T-cell (primary cell): Measurements from ENCODE around the gene C20orf173. TPM values are rescaled to one million over a fixed set of nuclear protein-coding genes. Genes with fewer than 3 reads are reported as not detected.

ENCODE experiments used
- ATAC-seq, 4 experiments: fragments of 200-7000 bp in 3 of 4; fragments of 150-1000 bp in 1 of 4; cut with Tn5 transposase; replicated peaks in 1 of 4; 1 replicate in 3 of 4; 2 replicates in 1 of 4; pipeline ENCODE4 v1.10.0; 2021; ENCODE audit warnings: moderate library complexity in 3 of 4, mild to moderate bottlenecking in 2 of 4, moderate number of reproducible peaks in 1 of 4
- CTCF ChIA-PET, 2 donors: fragments of 300-600 bp; sonication (Branson Sonifier 250); formaldehyde crosslinking; loops; one replicate each; lab custom pipeline; 2022; ENCODE audit warnings: antibody characterized with exemption in 2 of 2; lab: Charles Lee
- POLR2A ChIA-PET, 2 donors: fragments of 300-600 bp; sonication (Branson Sonifier 250); formaldehyde crosslinking; loops; one replicate each; lab custom pipeline; 2022; ENCODE audit warnings: antibody characterized with exemption in 2 of 2; lab: Charles Lee
- DNase-seq, 35 experiments: peaks; one replicate each; pipeline versions ENCODE4 v3.0.0 to v3.0.0-alpha.2; 2013 to 2023
- H3K27ac ChIP-seq: one replicate; pipeline ENCODE4 v1.5.1; 2013; ENCODE audit warnings: low read length
- H3K27me3 ChIP-seq, 2 experiments: replicated peaks in 1 of 2; 1 replicate in 1 of 2; 2 replicates in 1 of 2; pipeline versions ENCODE4 v1.6.1 to v1.7.0; 2013; ENCODE audit warnings: low read length in 1 of 2, mixed read lengths in 1 of 2; ENCODE audit not compliant: control insufficient read depth in 2 of 2, insufficient read depth in 2 of 2; ENCODE audit errors: extremely low read depth in 1 of 2
- H3K36me3 ChIP-seq, 2 donors: 1 replicate in 1 of 2; 2 replicates in 1 of 2; pipeline versions ENCODE4 v1.6.1 to v1.7.0; 2013; ENCODE audit warnings: low read length in 1 of 2; ENCODE audit not compliant: control insufficient read depth in 2 of 2, insufficient read depth in 1 of 2; ENCODE audit errors: extremely low read depth in 1 of 2
- H3K4me1 ChIP-seq, 2 experiments: 1 replicate in 1 of 2; 2 replicates in 1 of 2; pipeline versions ENCODE4 v1.6.1 to v1.7.0; 2013; ENCODE audit warnings: low read length in 2 of 2, mixed read lengths in 1 of 2; ENCODE audit not compliant: insufficient read depth in 2 of 2, control insufficient read depth in 1 of 2; ENCODE audit errors: extremely low read depth in 1 of 2
- H3K4me3 ChIP-seq, 2 donors: 1 replicate in 1 of 2; 2 replicates in 1 of 2; pipeline versions ENCODE4 v1.5.1 to v1.7.0; 2013; ENCODE audit warnings: mild to moderate bottlenecking in 2 of 2, low read length in 1 of 2, moderate library complexity in 1 of 2; ENCODE audit not compliant: control insufficient read depth in 1 of 2; ENCODE audit errors: extremely low read depth in 1 of 2
- H3K9me3 ChIP-seq: 2 replicates; pipeline ENCODE4 v1.7.0; 2013
- H3K27ac Mint-ChIP-seq, 2 donors: one replicate each; pipeline ENCODE4 v1.8.0; 2020 to 2021; ENCODE audit warnings: mild to moderate bottlenecking in 2 of 2, mixed read lengths in 2 of 2
- H3K27me3 Mint-ChIP-seq, 2 donors: one replicate each; pipeline ENCODE4 v1.8.0; 2021 to 2022; ENCODE audit warnings: mixed read lengths in 2 of 2
- H3K36me3 Mint-ChIP-seq: one replicate; pipeline ENCODE4 v1.8.0; 2021; ENCODE audit warnings: mixed read lengths
- H3K4me1 Mint-ChIP-seq, 3 donors: one replicate each; pipeline ENCODE4 v1.8.0; 2020 to 2022; ENCODE audit warnings: mixed read lengths in 3 of 3, mild to moderate bottlenecking in 1 of 3
- H3K4me3 Mint-ChIP-seq, 3 donors: one replicate each; pipeline ENCODE4 v1.8.0; 2020 to 2022; ENCODE audit warnings: mild to moderate bottlenecking in 3 of 3, mixed read lengths in 3 of 3, moderate library complexity in 3 of 3
- H3K9me3 Mint-ChIP-seq, 3 donors: one replicate each; pipeline ENCODE4 v1.8.0; 2020 to 2022; ENCODE audit warnings: mixed read lengths in 3 of 3
- WGBS: methylation state at CpG from one replicate; pipeline ENCODE4 v1.1.5; 2013; ENCODE audit warnings: missing lambda C conversion rate; ENCODE audit not compliant: insufficient coverage; 5-methylcytosine and 5-hydroxymethylcytosine counted together
- total RNA-seq, 35 experiments: library from RNA in 6 of 35; stranded (reverse) in 6 of 35; fragments of 120-200 nt in 1 of 35; gene quantifications; one replicate each; pipeline versions ENCODE4 v1.2.1 to v1.2.4 and lab custom pipeline; 2013 to 2026

The C20orf173 gene
- total RNA-seq, 5 donors from 2014 or later (not counting 1 experiment from before 2014, with no cell fraction given): not detected

DNA sequence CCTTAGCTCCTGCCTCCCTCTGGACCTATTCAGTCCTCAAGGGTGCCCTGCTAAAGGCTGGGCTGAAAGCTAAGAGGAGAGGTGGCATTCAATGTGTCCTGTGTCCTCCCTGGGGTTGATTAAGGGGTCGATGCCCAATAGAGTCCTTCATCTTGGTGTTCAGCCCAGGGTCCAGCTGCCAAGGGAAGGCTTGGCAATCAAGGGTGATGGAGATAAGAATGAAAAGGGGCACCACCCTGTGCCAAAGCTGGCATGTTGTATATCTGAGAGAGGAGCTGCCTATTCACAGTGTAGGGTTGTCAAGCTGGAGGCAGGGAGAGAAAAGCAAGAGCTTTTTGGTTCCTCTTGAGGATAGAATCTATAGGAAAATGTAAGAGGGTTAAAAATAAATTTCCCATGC lies 12.3 kb downstream of the C20orf173 start:
- H3K4me1 ChIP-seq: no peaks in the 10 kb centered on the region
- Mint-ChIP-seq H3K27me3 (no peaks in the 10 kb centered on the region), H3K27ac (no peak overlapping the region), H3K4me1 (no peaks in the 10 kb centered on the region), H3K36me3 (peaks cover 13% of the 10 kb centered on the region), H3K9me3 (no peaks in the 10 kb centered on the region), H3K4me3 (no peak overlapping the region)
- no peak overlapping the region for H3K4me3 ChIP-seq
- no peak overlapping the region for H3K27ac ChIP-seq
- 90% methylated on average over 1 of the region's 1 CpG for WGBS
- CTCF ChIA-PET: no interaction called here
- no peak for ATAC-seq
- peaks cover 10 to 28% of the 10 kb centered on the region in 2 donors for H3K36me3 ChIP-seq
- no peaks in the 10 kb centered on the region for H3K27me3 ChIP-seq
- POLR2A ChIA-PET: interaction anchor here in 1 of 2 donors (0.6 kb wide), 1 partner anchor 348 kb away, joined by 3 read pairs; no protein-coding TSS in a partner anchor
- H3K9me3 ChIP-seq: no peaks in the 10 kb centered on the region
- DNase-seq: no peak

DNA sequence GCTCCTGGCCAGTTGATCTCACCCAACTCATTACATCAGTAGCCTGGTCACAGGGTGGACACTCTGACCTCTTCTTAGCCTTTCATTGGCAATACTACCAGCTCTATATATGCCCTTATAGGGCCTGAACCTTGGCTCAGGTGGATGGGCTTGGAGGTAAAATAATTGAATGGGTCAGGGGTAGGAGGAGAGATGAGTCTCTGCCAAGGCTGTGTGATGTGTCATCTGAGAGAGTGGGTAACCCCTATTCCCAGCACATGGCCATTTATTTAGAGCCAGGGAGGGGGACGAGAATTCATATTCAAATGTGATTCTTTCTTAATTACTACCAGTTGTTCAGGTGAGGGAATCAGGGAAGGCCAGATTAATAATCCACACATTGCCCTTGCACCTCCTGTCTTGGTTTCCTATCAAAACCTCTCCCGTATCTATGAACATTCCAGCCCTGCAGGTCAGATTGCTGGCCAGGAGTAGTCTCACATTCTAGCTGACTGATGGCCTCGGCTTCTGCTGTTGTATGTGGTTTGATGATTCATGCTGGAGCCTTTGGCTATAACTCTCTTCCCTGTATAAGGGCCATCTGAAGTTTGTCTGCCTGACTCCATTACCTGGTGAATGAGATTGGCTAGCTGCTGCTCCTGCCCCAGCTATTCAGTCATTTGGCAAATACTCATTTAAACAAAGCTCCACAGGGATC lies 13.4 kb downstream of the C20orf173 start:
- Mint-ChIP-seq H3K27ac (no peak overlapping the region), H3K36me3 (peaks cover 22% of the 10 kb centered on the region), H3K4me3 (no peak overlapping the region), H3K4me1 (no peaks in the 10 kb centered on the region), H3K27me3 (no peaks in the 10 kb centered on the region), H3K9me3 (no peaks in the 10 kb centered on the region)
- 60% methylated on average over 1 of the region's 3 CpGs for WGBS
- ATAC-seq (no peak), DNase-seq (no peak)
- no peaks in the 10 kb centered on the region for H3K4me1 ChIP-seq
- H3K36me3 ChIP-seq: peaks cover 10 to 39% of the 10 kb centered on the region in 2 donors
- no peak overlapping the region for H3K27ac ChIP-seq
- H3K27me3 ChIP-seq: no peaks in the 10 kb centered on the region
- ChIA-PET POLR2A (interaction anchor here in 1 of 2 donors (0.6 kb wide), 1 partner anchor 13 kb away, joined by 3 read pairs; the partner anchor contains the start of gene C20orf173), CTCF (interaction anchor here in 1 of 2 donors (0.6 kb wide), 2 partner anchors 11 to 18 kb away, joined by 4 to 6 read pairs; no protein-coding TSS in a partner anchor)
- H3K4me3 ChIP-seq: no peak overlapping the region
- H3K9me3 ChIP-seq: no peaks in the 10 kb centered on the region

- CTCF ChIA-PET: interaction anchor here in 1 of 2 donors (0.6 kb wide), 1 partner anchor 11 kb away, joined by 6 read pairs; no protein-coding TSS in a partner anchor
- no peak overlapping the region for H3K27ac Mint-ChIP-seq
- H3K36me3 ChIP-seq: peaks cover 10 to 46% of the 10 kb centered on the region in 2 donors
These were observed 14.1 kb downstream of the C20orf173 start for GRCh38 chr20:35515341-35515740.

DNA sequence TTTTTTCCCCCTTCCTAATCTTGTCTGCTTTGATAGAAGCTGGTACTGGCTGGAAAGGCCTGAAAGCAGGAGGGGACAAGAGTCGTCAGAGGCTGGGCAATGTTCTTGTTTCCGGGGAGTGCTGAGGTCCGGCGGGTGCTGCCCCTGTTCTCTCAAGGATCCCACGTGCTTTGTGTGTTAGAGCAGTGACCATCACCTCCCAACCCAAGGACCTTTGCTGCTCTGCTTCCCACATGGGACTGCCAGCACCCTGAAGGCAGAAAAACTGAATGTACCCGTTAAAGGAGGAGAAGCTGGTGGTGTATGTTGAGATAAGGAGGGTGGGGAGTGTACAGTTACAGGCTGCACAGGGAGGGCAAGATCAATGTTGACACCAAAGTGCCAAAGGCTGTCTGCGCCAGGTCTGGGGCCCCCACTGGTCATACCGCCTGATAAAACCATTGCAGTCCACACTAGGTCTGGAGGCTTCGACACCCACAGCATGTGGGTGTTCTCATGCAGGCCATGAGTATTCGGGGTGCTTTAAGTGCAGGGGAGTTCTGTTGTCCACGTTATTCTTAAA lies 15.0 kb downstream of the C20orf173 start:
- Mint-ChIP-seq H3K27me3 (no peaks in the 10 kb centered on the region), H3K9me3 (no peaks in the 10 kb centered on the region), H3K36me3 (peaks cover 28% of the 10 kb centered on the region), H3K4me3 (no peak overlapping the region), H3K27ac (peak overlapping the region in 1 of 2 donors; percentile 4), H3K4me1 (no peaks in the 10 kb centered on the region)
- 97% methylated on average over 6 of the region's 11 CpGs for WGBS
- peaks cover 10 to 55% of the 10 kb centered on the region in 2 donors for H3K36me3 ChIP-seq
- DNase-seq (no peak), ATAC-seq (no peak)
- POLR2A ChIA-PET: no interaction called here
- no peak overlapping the region for H3K27ac ChIP-seq
- no peaks in the 10 kb centered on the region for H3K27me3 ChIP-seq
- no peak overlapping the region for H3K4me3 ChIP-seq
- H3K9me3 ChIP-seq: no peaks in the 10 kb centered on the region
- H3K4me1 ChIP-seq: no peaks in the 10 kb centered on the region
- CTCF ChIA-PET: no interaction called here

More at GRCh38 chr20:35515341-35515740, 14.1 kb downstream of the C20orf173 start:
- Mint-ChIP-seq H3K4me1 (no peaks in the 10 kb centered on the region), H3K36me3 (peaks cover 22% of the 10 kb centered on the region), H3K4me3 (no peak overlapping the region), H3K27me3 (no peaks in the 10 kb centered on the region), H3K9me3 (no peaks in the 10 kb centered on the region)
- DNase-seq: no peak
- 93% methylated on average over 2 of the region's 4 CpGs for WGBS
- Histone ChIP-seq H3K4me1 (no peaks in the 10 kb centered on the region), H3K4me3 (no peak overlapping the region), H3K27ac (no peak overlapping the region), H3K27me3 (no peaks in the 10 kb centered on the region), H3K9me3 (no peaks in the 10 kb centered on the region)
- ATAC-seq: no peak
- POLR2A ChIA-PET: no interaction called here

DNA sequence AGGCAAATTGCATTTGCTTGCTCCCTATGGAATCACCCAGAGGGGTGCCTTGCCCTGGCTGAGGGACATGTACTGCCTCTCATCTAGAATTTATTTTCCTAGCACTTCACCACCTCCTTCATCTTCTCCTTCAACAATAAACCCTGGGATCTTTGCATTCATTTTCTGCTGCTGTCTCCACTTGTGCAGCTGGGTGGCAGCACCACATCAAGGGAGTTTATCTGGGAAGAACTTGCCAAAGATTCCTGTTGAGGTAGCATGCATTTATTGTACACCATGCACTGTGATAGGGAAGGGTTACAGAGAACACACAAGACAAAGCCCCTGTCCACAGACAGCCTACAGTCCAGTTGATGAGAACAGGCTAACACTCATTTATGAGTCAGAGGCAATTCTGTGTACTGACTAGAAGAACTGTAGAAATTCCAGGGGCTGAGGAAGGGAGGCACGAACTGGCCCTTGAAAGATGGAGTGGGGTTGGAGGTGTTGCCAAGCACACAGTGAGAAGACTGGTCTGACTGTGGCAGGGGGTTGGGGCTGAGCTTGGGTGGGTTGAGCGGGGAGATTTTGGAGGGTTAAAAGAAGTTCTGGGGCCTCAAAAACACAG lies 17.5 kb downstream of the C20orf173 start:
- Histone ChIP-seq H3K9me3 (no peaks in the 10 kb centered on the region), H3K4me3 (no peak overlapping the region), H3K4me1 (no peaks in the 10 kb centered on the region), H3K36me3 (peaks cover 27 to 80% of the 10 kb centered on the region in 2 donors), H3K27me3 (no peaks in the 10 kb centered on the region), H3K27ac (no peak overlapping the region)
- H3K4me3 Mint-ChIP-seq: no peak overlapping the region
- H3K36me3 Mint-ChIP-seq: peaks cover 40% of the 10 kb centered on the region
- ATAC-seq: no peak
- H3K27me3 Mint-ChIP-seq: no peaks in the 10 kb centered on the region
- H3K4me1 Mint-ChIP-seq: peaks cover 3 to 5% (median 4%) of the 10 kb centered on the region in 3 donors
- H3K27ac Mint-ChIP-seq: peak overlapping the region; percentile 19 to 24
- WGBS: 100% methylated on average over 1 of the region's 2 CpGs
- no peaks in the 10 kb centered on the region for H3K9me3 Mint-ChIP-seq
- CTCF ChIA-PET: interaction anchor here in 1 of 2 donors (0.9 kb wide), 1 partner anchor 41 kb away, joined by 3 read pairs; no protein-coding TSS in a partner anchor
- no peak for DNase-seq
- POLR2A ChIA-PET: no interaction called here

- POLR2A ChIA-PET: no interaction called here
- DNase-seq: no peak
- H3K9me3 ChIP-seq: no peaks in the 10 kb centered on the region
- Mint-ChIP-seq H3K36me3 (peaks cover 42% of the 10 kb centered on the region), H3K27me3 (no peaks in the 10 kb centered on the region), H3K27ac (peak overlapping the region in 1 of 2 donors; percentile 34), H3K4me1 (peaks cover 9 to 12% (median 11%) of the 10 kb centered on the region in 3 donors), H3K9me3 (no peaks in the 10 kb centered on the region), H3K4me3 (no peak overlapping the region)
- no peak overlapping the region for H3K27ac ChIP-seq
- H3K4me1 ChIP-seq: peaks cover 0 to 3% of the 10 kb centered on the region in 2 experiments
- H3K4me3 ChIP-seq: no peak overlapping the region
- no peak for ATAC-seq
- WGBS: 98% methylated on average over 5 of the region's 12 CpGs
- H3K36me3 ChIP-seq: peaks cover 29 to 88% of the 10 kb centered on the region in 2 donors
- no peaks in the 10 kb centered on the region for H3K27me3 ChIP-seq
- CTCF ChIA-PET: interaction anchor here (0.6 to 0.7 kb wide), 4 partner anchors 165 to 435 kb away, joined by 3 to 4 read pairs (median 4); no protein-coding TSS in a partner anchor
These were observed 18.3 kb downstream of the C20orf173 start for GRCh38 chr20:35510951-35511735.
